ENCODE results near the gene EIF3L.

Gene EIF3L

DNA sequence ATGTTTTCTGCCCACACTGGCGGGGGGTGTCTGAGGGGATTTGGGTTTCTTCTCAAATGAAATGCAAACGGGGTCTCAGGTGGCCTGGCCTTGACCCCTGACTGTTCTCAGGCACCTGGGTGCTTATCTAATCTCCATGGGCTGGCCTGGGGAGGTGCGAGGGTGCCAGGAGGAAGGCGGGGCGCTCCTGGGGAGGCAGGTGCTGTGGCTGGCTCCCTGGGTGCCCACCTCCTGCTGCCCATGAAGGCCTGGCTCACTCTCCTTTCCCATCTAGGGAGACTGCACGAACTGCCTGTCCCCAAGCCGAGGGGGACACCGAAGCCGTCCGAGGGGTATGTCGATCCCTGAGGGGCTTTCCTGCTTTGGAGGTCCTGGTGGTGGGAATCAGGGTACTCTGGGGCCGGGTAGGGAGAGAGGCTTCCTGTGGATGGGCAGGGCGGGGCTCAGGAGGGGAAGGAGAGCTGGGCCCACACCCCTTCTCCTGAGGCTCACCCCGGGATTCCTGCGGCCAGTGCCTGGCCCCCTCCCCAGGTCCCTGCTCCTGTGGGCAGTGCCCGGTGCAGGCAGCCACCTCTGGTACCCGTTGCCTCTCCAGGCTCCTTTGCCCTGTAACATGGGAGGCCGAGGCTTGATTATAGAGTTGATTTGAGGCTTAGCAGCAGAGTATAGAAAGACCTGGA is 75.3 kb downstream of the EIF3L start:
- DNase-seq (ENCODE audit: extremely low spot score, insufficient read length, low read depth): no peak
- FAIRE-seq: no peak

DNA sequence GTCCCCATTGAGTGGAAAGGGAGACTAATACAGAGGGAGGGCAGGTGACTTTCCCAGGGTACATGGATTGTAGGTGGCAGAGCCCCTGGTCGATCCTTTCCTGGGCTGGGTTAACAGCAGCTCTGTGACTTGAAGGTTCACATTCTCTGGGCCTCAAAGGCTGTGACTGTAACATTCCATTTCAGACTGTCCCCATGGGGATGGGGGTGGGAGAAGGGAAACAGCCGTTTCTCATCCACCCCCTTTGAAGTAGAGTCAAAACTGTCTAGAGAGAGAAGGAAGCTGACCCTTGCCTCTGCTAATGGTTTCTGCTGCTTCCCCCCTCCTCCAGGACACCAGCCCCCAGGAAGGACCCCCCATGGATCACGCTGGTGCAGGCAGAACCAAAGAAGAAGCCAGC is 76.1 kb downstream of the EIF3L start:
- FAIRE-seq (no peak), DNase-seq (ENCODE audit: extremely low spot score, insufficient read length, low read depth) (no peak)

DNA sequence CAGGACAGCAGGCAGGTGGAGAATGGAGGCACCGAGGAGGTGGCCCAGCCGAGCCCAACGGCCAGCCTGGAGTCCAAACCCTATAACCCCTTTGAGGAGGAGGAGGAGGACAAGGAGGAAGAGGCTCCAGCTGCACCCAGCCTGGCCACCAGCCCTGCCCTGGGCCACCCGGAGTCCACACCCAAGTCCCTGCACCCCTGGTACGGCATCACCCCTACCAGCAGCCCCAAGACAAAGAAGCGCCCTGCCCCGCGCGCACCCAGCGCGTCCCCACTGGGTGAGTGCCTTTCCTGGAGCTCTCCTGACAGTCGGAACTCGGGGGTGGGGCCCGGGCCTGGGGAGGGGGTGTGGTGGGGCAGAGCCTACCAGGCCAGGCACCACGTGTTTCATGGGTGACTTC is 76.5 kb downstream of the EIF3L start:
- FAIRE-seq: no peak
- no peak for DNase-seq (ENCODE audit: extremely low spot score, insufficient read length, low read depth)

DNA sequence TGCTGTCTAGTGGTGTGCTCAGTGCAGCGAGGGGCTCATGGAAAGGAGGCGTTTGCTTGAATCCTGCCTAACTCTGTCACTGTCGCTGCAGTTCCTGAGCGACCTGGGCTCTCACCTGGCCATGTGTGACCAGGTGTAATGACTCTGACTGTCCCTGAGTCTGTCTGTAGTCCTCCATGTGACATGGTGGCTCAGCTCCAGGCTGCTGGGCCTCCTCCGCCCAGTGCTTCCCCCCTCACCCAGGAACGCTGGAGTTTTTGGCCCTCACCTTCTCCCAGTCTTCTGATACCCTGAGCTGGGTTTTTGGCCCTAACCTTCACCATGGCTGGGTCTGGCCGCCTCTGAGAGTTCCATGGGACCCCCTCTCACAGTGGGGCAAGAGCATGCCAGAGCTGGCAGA is 77.1 kb downstream of the EIF3L start:
- DNase-seq (ENCODE audit: extremely low spot score, insufficient read length, low read depth) (no peak), FAIRE-seq (no peak)

DNA sequence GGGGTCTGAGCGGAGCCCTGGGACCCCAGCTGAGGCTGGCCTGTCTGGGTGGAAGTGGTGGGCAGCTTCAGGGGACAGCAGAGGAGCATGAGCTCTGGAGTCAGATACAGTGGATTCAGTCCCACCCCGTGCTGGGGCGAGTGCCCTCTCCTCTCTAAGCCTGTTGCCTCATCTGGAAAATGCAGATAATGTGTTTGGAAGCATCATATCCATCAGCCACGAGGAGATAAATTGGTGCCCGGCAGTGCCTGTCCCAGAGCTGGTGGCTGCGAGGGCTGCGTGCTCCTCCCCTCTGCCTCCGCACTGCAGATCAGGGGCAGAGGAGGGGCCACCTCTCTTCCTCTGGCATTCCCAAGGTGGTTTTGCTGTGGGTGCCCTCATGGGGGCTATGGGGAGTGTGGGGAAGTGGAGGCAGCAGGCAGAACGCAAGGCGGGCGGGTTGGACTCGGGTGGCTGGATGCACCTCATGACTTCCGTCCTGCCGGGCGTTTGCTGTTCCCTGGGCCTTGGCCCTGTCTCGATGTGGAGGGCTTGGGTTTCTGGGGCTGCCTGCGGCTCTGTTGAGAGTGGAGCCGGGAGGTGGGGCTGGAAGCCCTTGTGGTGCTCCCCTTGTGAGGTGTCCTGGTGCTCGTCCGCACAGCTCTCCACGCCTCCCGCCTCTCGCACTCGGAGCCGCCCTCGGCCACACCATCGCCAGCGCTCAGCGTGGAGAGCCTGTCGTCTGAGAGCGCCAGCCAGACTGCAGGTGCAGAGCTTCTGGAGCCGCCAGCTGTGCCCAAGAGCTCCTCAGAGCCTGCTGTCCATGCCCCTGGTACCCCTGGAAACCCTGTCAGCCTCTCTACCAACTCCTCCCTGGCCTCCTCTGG is 77.8 kb downstream of the EIF3L start:
- DNase-seq (ENCODE audit: extremely low spot score, insufficient read length, low read depth) (no peak), FAIRE-seq (no peak)

DNA sequence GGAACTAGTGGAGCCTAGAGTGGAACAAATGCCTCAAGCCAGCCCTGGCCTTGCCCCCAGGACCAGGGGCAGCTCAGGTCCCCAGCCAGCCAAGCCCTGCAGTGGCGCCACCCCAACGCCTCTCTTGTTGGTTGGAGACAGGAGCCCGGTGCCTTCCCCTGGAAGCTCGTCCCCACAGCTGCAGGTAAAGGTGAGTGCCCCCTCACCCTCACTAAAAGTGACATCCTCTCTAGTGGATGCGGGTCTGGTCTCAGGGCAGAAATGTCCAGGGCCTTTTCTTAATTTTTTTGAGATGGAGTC is 78.4 kb downstream of the EIF3L start:
- DNase-seq (ENCODE audit: extremely low spot score, insufficient read length, low read depth): no peak
- no peak for FAIRE-seq

DNA sequence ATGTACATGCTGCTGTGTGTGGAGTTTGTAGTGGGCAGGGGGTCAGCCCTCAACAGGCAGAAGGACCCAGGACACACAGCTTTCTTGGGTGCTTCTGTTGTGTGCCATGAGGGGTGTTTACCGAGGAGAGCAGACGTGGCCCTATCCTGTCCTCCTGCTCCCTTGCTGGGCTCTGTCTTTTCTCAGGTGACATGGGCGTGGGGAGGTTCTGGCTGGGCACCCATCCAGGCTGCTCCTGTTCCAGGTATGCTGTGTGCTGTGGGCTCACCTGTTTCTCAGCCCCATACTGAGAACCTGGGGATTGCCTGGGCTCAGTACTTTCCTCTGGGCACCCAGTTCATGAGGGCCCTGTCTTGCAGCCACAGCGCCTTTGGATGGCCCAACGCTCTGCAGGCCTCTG is 80.2 kb downstream of the EIF3L start:
- DNase-seq (ENCODE audit: extremely low spot score, insufficient read length, low read depth): no peak
- no peak for FAIRE-seq

DNA sequence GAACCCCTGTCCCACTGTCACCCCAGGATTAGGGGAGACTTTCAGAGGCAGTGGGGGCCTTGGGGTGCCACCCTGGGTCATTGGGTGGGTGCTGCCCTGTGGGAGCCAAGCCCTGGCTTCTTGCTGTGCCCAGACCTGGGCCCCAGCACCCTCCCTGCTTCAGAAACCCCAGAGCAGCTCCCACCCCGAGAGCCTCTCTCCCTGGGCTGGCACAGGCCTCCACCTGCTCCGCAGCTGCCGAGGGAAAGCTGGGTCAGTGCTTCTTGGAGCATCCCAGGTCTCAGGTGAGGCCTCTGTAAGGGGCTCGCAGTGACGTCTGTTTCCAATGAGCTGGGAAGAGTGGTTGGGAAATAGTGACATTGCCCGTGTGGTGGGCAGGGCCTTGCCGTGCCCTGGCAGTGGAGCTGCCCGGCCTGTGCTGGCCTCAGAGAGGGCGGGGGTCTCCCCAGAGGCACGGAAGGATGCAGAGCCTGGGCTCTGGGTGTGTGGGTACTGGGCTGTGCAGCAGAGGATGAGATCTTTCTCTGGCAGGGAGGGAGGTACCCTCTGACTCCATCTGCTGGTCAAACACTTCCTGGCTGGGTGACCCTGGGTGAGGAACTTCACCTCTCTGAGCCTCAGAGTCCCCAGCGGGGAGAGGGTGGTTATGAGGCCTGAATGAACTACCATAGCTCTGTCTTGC is 81.2 kb downstream of the EIF3L start:
- FAIRE-seq (no peak), DNase-seq (ENCODE audit: extremely low spot score, insufficient read length, low read depth) (no peak)

DNA sequence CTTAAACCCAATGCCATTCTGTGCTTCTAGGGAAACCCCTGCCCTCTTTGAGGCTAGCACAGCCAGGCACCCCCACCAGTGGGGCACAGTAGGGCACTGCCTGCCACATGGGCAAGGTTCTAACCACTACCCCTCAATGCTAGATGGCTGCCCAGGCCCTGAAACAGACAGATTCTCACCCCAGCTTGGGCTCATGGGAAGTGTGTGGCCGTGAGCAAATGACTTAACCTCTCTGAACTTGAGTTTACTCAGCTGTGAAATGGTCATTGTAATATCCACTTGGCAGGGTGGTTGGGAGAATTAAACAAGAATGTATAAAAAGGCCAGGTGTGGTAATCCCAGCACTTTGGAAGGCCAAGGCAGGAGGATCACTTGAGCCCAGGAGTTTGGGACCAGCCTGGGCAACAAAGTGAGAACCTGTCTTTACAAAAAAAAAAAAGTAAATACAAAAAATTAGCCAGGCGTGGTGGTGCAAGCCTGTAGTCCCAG is 81.8 kb downstream of the EIF3L start:
- DNase-seq (ENCODE audit: extremely low spot score, insufficient read length, low read depth) (no peak), FAIRE-seq (no peak)

DNA sequence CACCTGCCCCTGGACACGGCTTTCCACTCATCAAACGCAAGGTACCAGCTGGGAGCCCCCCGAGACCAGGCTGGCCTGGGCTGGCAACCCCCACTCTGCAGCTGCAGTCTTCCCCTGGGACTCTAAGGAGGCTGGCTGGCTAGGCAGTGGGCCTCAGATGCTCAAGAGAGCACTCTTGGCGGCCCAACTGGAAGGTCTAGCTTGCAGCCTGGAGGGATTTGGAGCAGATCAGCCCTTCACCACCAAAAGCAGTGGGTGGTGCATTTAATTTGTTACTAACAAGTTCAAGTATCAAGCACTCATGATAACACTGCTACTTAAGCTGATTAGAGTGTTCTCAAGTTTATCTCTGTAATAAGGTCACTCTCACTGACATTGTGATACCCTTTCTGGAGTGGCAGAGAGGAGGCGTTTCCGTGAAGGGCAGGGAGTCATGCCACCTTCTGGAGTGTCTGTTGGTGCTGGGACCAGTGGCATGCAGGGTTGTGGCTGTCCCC is 82.7 kb downstream of the EIF3L start:
- no peak for DNase-seq (ENCODE audit: extremely low spot score, insufficient read length, low read depth)
- no peak for FAIRE-seq

DNA sequence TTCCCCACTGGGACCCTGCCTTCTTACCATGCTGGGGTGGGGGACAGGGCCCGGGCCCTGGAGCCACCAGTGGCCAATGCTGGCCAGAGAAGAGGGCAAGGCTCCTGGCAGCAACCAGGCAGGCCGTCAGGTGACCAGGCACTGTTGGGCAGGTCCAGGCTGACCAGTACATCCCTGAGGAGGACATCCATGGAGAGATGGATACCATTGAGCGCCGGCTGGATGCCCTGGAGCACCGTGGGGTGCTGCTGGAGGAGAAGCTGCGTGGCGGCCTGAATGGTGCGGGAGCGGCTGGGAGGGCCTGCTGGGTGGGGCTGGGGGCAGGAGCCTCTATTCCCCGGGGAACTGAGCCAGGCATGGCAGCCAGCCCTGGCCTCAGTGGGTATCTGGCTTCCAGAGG is 83.2 kb downstream of the EIF3L start:
- no peak for FAIRE-seq
- DNase-seq (ENCODE audit: extremely low spot score, insufficient read length, low read depth): no peak

DNA sequence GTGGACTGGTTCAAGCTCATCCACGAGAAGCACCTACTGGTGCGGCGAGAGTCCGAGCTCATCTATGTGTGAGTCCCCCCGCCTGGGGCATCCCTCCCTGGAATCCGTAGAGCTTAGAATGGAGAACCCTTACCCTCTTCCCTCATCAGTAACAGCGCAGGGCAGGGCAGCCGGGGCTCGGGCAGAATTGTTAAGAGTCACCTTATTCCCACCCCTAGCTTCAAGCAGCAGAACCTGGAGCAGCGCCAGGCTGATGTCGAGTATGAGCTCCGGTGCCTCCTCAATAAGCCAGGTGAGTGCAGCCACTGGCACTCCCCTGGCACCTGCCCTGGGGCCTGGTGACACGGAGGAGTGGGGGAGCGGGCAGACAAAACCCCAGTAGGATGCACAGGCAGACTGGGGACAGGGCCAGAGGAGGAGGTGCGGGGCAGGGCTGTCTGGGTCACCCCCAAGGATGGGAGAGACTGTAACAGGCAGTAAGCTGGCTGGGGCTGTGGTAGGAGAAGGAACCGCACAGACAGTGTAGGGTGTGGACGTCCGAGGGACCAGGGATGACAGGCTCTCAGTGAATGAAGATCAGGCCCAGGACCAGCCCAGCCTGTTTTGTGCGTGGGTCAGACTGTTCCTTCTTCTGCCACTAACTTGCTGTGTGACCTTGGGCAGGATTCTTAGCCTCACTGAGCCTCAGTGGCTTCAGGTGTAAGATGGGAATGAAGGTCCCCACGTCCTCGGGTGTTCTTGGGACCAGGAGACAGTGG is 83.8 kb downstream of the EIF3L start:
- DNase-seq (ENCODE audit: extremely low spot score, insufficient read length, low read depth) (no peak), FAIRE-seq (no peak)

DNA sequence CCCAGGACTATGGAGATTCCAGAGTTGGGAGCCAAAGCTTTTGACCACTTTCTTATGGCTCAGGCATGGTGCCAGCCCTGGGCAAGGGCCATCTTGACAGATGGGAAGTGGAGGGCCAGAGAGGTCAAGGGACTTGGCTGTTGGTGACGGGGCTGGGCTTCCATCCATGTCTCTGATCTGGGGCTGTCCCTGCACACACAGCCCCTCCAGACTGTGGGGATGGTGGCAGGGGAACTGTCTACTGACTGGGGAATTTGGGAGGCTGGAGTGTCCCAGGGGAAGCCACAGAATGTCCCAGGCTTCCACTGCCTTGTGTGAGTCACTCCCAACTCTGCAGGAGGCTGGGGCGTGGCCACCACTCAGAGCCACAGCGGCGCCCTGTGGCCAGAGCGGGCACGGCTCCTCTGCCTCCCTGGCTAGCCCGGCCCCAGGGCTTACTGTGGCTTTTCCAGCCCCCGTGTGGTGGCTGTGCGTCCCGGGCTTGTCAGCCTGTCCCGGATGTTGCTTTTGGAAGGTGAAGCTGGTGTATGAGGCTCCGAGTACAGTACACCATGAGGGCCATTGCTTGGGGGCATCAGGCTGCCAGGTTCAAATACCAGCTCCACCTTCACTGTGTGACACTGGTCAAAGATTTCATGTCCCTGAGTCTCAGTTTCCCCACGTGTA is 84.6 kb downstream of the EIF3L start:
- peak; percentile 88 for FAIRE-seq
- peak; percentile 73 for DNase-seq (ENCODE audit: extremely low spot score, insufficient read length, low read depth)
